Stimulated activated CD4-positive, alpha-beta T cell treated with anti-CD3 and anti-CD28 coated beads, TNF-alpha, amount 100 ng/mL, for 1 hour (primary cell): Measurements from ENCODE around the gene NOL4L.
"Not testable (repeated sequence)": the region's sequence is repeated elsewhere in the genome, so short reads cannot be mapped to it uniquely, and the experiment has no call there.

Experiments used
- DNase-seq, 3 donors: peaks; one replicate each; pipeline ENCODE4 v3.0.0-alpha.2; 2020; ENCODE audit warnings: low read depth in 3 of 3, low spot score in 1 of 3

The NOL4L gene

GRCh38 chr20:32511358-32512046, 73.6 kb downstream of the NOL4L start:
- no peak for DNase-seq

GRCh38 chr20:32510601-32511357, 74.4 kb downstream of the NOL4L start:
- DNase-seq: no peak

- DNase-seq: no peak
Observed at GRCh38 chr20:32510120-32510600, 75.0 kb downstream of the NOL4L start.

- peak in 2 of 3 donors; percentile 37 to 44 for DNase-seq
Observed at GRCh38 chr20:32509639-32510066, 75.5 kb downstream of the NOL4L start.

GRCh38 chr20:32508775-32509119, 76.4 kb downstream of the NOL4L start:
- DNase-seq: no peak

- no peak for DNase-seq
Observed at GRCh38 chr20:32507998-32508774, 76.9 kb downstream of the NOL4L start.

GRCh38 chr20:32506721-32507120, 78.4 kb downstream of the NOL4L start:
- no peak for DNase-seq

- no peak for DNase-seq
Observed at GRCh38 chr20:32505723-32506473, 79.2 kb downstream of the NOL4L start.

- DNase-seq: no peak
Observed at GRCh38 chr20:32501709-32502108, 83.4 kb downstream of the NOL4L start.

- DNase-seq: no peak
Observed at GRCh38 chr20:32497589-32498224, 87.4 kb downstream of the NOL4L start.

GRCh38 chr20:32496811-32497533, 88.2 kb downstream of the NOL4L start:
- no peak for DNase-seq

- DNase-seq: no peak
Observed at GRCh38 chr20:32495949-32496348, 89.2 kb downstream of the NOL4L start.

- DNase-seq: no peak
Observed at GRCh38 chr20:32495217-32495565, 89.9 kb downstream of the NOL4L start.

GRCh38 chr20:32494483-32495216, 90.5 kb downstream of the NOL4L start:
- no peak for DNase-seq

- no peak for DNase-seq
Observed at GRCh38 chr20:32493356-32493755, 91.8 kb downstream of the NOL4L start.

GRCh38 chr20:32491764-32492151, 93.4 kb downstream of the NOL4L start:
- DNase-seq: not testable (repeated sequence)

GRCh38 chr20:32490942-32491763, 94.0 kb downstream of the NOL4L start:
- DNase-seq: no peak

GRCh38 chr20:32488066-32488838, 96.9 kb downstream of the NOL4L start:
- no peak for DNase-seq
